Body of pancreas (tissue), 4 donors: ENCODE results near the gene RABGAP1. TPM values are rescaled to one million over a fixed set of nuclear protein-coding genes. Genes with fewer than 3 reads are reported as not detected.
"Not testable (repeated sequence)": the region's sequence is repeated elsewhere in the genome, so short reads cannot be mapped to it uniquely, and the experiment has no call there.

Experiments
- ATAC-seq: fragments of 150-250 bp; one replicate; pipeline ENCODE4 v1.9.1; 2016
- DNase-seq, 4 donors: peaks; one replicate each; pipeline ENCODE4 v3.0.0-alpha.2; 2019
- H3K27ac ChIP-seq, 4 donors: fragments of 200-600 bp; sonication (generic); 1 replicate in 3 of 4; 2 replicates in 1 of 4; pipeline versions ENCODE4 v1.5.1 to v1.6.1; 2016 to 2019; ENCODE audit warnings: mild to moderate bottlenecking in 1 of 4, mixed read lengths in 1 of 4, moderate library complexity in 1 of 4
- H3K27me3 ChIP-seq, 2 donors: fragments of 200-600 bp; sonication (generic); one replicate each; pipeline ENCODE4 v1.6.0; 2016; ENCODE audit warnings: mild to moderate bottlenecking in 1 of 2
- H3K36me3 ChIP-seq, 2 donors: fragments of 200-600 bp; sonication (generic); replicated peaks in 1 of 2; 2 replicates each; pipeline ENCODE4 v1.5.1; 2016; ENCODE audit warnings: low read depth in 2 of 2; ENCODE audit not compliant: insufficient read depth in 1 of 2
- H3K4me1 ChIP-seq: fragments of 200-600 bp; sonication (generic); one replicate; pipeline ENCODE4 v1.6.0; 2016
- H3K4me3 ChIP-seq, 2 donors: fragments of 200-600 bp; sonication (generic); 1 replicate in 1 of 2; 2 replicates in 1 of 2; pipeline ENCODE4 v1.5.1; 2016 to 2019
- H3K9me3 ChIP-seq, 3 donors: fragments of 200-600 bp; sonication (generic); 1 replicate in 2 of 3; 2 replicates in 1 of 3; pipeline ENCODE4 v1.5.1; 2016
- POLR2A ChIP-seq, 3 donors: fragments of 450-650 bp; IDR thresholded peaks; one replicate each; pipeline ENCODE4 v1.6.1; 2016; ENCODE audit warnings: antibody characterized with exemption in 3 of 3, mild to moderate bottlenecking in 2 of 3
- WGBS, 2 donors: methylation state at CpG; one replicate each; pipeline ENCODE4 v1.1.5; 2017; 5-methylcytosine and 5-hydroxymethylcytosine counted together
- intact Hi-C: fragments of 100-400 bp; cut with DNase I; formaldehyde crosslinking; loops from one replicate; pipeline ENCODE4 v1.15.1; 2023
- total RNA-seq, 2 donors: library from RNA; depleted of rRNA; stranded (reverse); fragments of >200 nt; gene quantifications; one replicate each; pipeline ENCODE4 v1.1.0, GENCODE V29; 2016
- TF ChIP-seq, protein P1 (sequence below), 7 experiments: fragments of 450-650 bp in 4 of 7; fragments of 200-600 bp in 3 of 7; sonication (generic) in 3 of 7; IDR thresholded peaks; one replicate each; pipeline ENCODE4 v1.5.1; 2016 to 2019; ENCODE audit warnings: antibody characterized with exemption in 7 of 7

The RABGAP1 gene
- total RNA-seq, 2 donors from 2014 or later = 31.1 to 33.6 TPM

DNA sequence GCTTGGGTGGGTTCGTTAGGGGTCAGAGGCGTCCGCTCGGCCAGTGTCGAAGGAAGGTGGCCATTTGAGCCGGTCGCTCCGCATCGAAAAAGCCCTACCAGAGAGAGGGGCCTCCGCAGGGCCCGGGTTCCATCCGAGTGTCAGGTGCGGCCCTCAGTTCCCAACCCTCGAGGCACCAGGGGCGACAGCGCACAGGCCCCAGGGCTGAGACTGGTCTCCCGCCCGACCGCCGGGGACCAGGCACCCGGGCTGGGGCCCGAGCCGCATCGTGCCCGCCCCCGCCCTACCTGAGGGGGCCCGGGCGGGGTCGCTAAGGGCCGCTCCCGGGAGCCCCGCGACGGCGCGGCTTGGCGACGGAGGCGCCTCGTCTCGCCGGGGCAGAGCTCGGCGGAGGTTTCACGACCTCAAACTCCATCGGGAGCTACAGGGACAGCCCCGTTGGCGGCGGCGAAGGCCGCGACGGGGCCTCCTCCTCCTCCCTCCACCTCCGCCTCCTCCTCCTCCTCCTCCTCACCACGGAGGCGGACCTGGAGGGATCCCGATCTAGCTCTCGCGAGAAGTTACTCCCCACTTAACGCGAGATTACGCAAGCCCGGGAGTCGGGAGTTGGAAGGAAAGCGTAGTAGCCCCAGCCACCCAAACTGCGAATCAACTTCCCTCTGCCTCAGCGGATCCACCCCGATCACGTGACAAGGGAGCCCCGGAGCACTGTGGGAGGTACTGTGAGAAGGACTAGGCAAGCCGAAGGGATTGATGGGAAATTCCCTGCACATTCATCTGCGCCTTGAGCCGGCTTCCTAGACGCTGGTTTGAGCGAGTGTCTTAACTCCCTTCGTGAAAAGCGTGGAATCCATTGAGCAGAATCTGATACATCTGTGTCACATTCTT, 35.8 kb upstream of the RABGAP1 start, which contains the start of gene RC3H2:
TSS of gene RC3H2 (minus strand) at position 537 of the 888 bp plus-strand sequence. CDS start 7,850 bp downstream, outside the sequence.
- peak within 1 kb of the TSS; percentile 68 to 92 (median 83) for H3K27ac ChIP-seq
- WGBS, 2 donors = 0 to 1% methylated on average over 19 to 74 of the region's 77 CpGs
- TF ChIP-seq, protein P1, sequence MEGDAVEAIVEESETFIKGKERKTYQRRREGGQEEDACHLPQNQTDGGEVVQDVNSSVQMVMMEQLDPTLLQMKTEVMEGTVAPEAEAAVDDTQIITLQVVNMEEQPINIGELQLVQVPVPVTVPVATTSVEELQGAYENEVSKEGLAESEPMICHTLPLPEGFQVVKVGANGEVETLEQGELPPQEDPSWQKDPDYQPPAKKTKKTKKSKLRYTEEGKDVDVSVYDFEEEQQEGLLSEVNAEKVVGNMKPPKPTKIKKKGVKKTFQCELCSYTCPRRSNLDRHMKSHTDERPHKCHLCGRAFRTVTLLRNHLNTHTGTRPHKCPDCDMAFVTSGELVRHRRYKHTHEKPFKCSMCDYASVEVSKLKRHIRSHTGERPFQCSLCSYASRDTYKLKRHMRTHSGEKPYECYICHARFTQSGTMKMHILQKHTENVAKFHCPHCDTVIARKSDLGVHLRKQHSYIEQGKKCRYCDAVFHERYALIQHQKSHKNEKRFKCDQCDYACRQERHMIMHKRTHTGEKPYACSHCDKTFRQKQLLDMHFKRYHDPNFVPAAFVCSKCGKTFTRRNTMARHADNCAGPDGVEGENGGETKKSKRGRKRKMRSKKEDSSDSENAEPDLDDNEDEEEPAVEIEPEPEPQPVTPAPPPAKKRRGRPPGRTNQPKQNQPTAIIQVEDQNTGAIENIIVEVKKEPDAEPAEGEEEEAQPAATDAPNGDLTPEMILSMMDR (IDR thresholded peaks at IDR 0.05) = peak in 1 of 7 experiments; percentile 3
- peak; percentile 76 to 93 (median 92) for TF ChIP-seq POLR2A (IDR thresholded peaks at IDR 0.05)
- intact Hi-C loops = no loop called here
- DNase-seq (peak; percentile 96 to 99 (median 98)), ATAC-seq (peak; percentile 95)
- no peaks in the 10 kb centered on the region for H3K9me3 ChIP-seq
- peaks cover 16% of the 10 kb centered on the region for H3K4me1 ChIP-seq
- H3K36me3 ChIP-seq = no peaks in the 10 kb centered on the region
- H3K4me3 ChIP-seq = peak within 1 kb of the TSS; percentile 77 to 99
- no peaks in the 10 kb centered on the region for H3K27me3 ChIP-seq

DNA sequence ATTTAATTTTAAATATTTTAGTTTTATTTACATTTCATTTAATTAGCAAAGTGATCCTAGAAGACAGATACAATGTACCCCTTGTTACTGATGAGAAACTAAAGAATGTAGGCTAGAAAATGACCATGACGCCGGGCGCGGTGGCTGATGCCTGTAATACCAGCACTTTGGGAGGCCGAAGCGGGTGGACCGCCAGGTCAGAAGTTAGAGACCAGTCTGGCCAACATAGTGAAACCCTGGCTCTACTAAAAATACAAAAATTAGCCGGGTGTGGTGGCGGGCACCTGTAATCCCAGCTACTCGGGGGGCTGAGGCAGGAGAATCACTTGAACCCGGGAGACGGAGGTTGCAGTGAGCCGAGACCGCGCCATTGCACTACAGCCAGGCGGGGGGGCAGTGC, 34.7 kb upstream of the RABGAP1 start:
- H3K36me3 ChIP-seq, H3K27ac ChIP-seq, H3K27me3 ChIP-seq, intact Hi-C loops, DNase-seq, ATAC-seq, H3K9me3 ChIP-seq, H3K4me3 ChIP-seq: not testable (repeated sequence)
- H3K4me1 ChIP-seq = peaks cover 16% of the 10 kb centered on the region
- WGBS, 2 donors = 91 to 92% methylated on average over 16 of the region's 16 CpGs

DNA sequence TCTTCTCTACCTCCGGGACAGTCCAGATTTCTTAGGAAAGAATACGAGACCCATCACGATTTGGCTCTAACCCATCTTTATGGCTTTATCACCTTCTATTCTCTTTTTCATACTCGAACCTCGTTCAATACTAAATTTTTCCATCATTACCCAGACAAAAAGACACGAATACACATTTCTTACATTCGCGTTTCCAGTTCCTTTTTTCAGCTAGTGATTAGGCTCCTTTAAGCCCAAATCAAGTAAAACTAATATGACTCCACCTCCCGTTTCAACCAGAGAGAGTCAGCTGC, 28.2 kb upstream of the RABGAP1 start:
- Histone ChIP-seq H3K9me3 (no peaks in the 10 kb centered on the region), H3K27ac (peak overlapping the region in 3 of 4 donors; percentile 51 to 87 (median 79)), H3K36me3 (peaks cover 0 to 3% of the 10 kb centered on the region in 2 donors), H3K27me3 (no peaks in the 10 kb centered on the region), H3K4me1 (peaks cover 16% of the 10 kb centered on the region), H3K4me3 (peak overlapping the region; percentile 54 to 74)
- WGBS, 2 donors = 1 to 3% methylated on average over 9 of the region's 9 CpGs
- TF ChIP-seq, protein P1 (IDR thresholded peaks at IDR 0.05) = no peak
- TF ChIP-seq POLR2A (IDR thresholded peaks at IDR 0.05) = no peak
- ATAC-seq (no peak), DNase-seq (no peak)
- intact Hi-C loops = no loop called here

DNA sequence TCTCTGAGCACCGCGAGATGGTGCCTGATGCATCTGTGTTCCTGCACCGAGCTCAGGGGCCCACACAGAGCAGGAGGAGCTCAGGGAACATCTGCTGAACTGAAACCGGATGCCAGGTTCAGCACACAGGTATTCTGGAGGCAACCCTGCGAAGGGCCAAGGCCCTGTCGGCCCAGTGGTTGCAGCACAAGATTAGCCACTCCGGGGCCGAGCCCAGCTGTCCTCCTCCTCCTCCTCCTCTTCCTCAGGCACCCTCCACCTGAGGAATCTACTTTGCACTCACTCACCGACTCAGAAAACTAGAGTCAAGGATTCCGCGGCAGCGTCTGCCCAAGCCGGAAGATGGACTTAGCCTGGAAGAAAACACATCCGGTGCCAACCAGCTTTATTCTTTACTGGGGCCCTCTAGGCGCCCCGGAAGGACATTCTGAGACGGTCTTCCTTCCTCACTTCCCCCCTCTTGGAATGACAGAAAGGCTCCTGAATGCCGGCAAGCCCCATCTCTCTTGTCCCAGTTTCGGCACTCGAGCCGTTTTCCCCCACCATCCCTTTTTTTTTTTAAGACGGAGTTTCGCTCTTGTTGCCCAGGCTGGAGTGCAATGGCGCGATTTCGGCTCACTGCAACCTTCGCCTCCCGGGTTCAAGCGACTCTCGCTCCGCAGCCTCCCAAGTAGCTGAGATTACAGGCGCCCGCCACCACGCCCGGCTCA, 27.7 kb upstream of the RABGAP1 start, which contains the start of gene ZBTB6:
TSS of gene ZBTB6 (minus strand) at position 360 of the 710 bp plus-strand sequence. CDS start 1,251 bp downstream, outside the sequence.
- peak within 1 kb of the TSS; percentile 54 to 74 for H3K4me3 ChIP-seq
- TF ChIP-seq POLR2A (IDR thresholded peaks at IDR 0.05) = peak in 2 of 3 donors; percentile 52 to 64
- TF ChIP-seq, protein P1 (IDR thresholded peaks at IDR 0.05) = no peak
- H3K9me3 ChIP-seq = no peaks in the 10 kb centered on the region
- 1% methylated on average over 30 to 35 of the region's 35 CpGs for WGBS, 2 donors
- ATAC-seq = peak; percentile 95
- H3K36me3 ChIP-seq = peaks cover 0 to 3% of the 10 kb centered on the region in 2 donors
- no peaks in the 10 kb centered on the region for H3K27me3 ChIP-seq
- peak within 1 kb of the TSS; percentile 50 to 87 (median 65) for H3K27ac ChIP-seq
- intact Hi-C loops = no loop called here
- H3K4me1 ChIP-seq = peaks cover 16% of the 10 kb centered on the region
- DNase-seq = peak; percentile 69 to 80 (median 76)

DNA sequence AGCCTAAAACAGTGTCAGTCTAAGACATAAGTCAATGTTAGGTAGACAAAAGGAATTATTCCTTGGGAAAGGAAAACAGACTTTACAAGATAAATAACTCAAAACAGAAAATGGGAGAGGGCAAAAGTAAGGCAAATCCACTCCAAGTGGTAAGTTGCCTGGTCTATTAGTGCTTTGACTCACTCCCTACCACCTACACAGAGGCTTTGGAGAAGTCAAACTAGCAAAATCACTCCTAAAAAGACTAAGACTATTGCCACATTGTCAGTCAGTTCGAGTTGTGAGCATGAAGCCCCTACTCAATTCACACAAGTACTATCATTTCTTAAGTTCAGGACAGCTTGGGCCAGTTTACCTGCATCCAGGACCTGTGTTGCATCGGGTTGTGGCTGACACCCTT, 22.5 kb upstream of the RABGAP1 start:
- WGBS, 2 donors = 70 to 75% methylated on average over 2 of the region's 2 CpGs
- Histone ChIP-seq H3K27ac (no peak overlapping the region), H3K27me3 (no peaks in the 10 kb centered on the region), H3K9me3 (no peaks in the 10 kb centered on the region), H3K4me1 (peaks cover 6% of the 10 kb centered on the region), H3K36me3 (no peaks in the 10 kb centered on the region), H3K4me3 (no peak overlapping the region)
- intact Hi-C loops = no loop called here
- no peak for ATAC-seq
- TF ChIP-seq, protein P1 (IDR thresholded peaks at IDR 0.05) = no peak
- TF ChIP-seq POLR2A (IDR thresholded peaks at IDR 0.05) = no peak
- DNase-seq = no peak
